T-helper 2 cell treated with Interferon-gamma antibody and Interleukin-4, amounts not matched to agents 5 μg/mL and 100 μg/mL, for 36 hours (primary cell): ENCODE measurements around the gene BOC.

ENCODE experiments used
- DNase-seq: peaks from one replicate; pipeline ENCODE4 v3.0.0; 2021; ENCODE audit warnings: low spot score
- H3K27ac Mint-ChIP-seq: one replicate; pipeline ENCODE4 v1.8.0; 2021; ENCODE audit warnings: mild to moderate bottlenecking, mixed read lengths
- H3K27me3 Mint-ChIP-seq: one replicate; pipeline ENCODE4 v1.8.0; 2021; ENCODE audit warnings: low read depth, mixed read lengths
- H3K36me3 Mint-ChIP-seq: one replicate; pipeline ENCODE4 v1.8.0; 2021; ENCODE audit warnings: low read depth, mixed read lengths
- H3K4me1 Mint-ChIP-seq: one replicate; pipeline ENCODE4 v1.8.0; 2021; ENCODE audit warnings: low read depth, mixed read lengths
- H3K4me3 Mint-ChIP-seq: one replicate; pipeline ENCODE4 v1.8.0; 2022; ENCODE audit warnings: mild to moderate bottlenecking, moderate library complexity, mixed read lengths
- H3K9me3 Mint-ChIP-seq: one replicate; pipeline ENCODE4 v1.8.0; 2021; ENCODE audit warnings: mixed read lengths

The BOC gene

GRCh38 chr3:113174304-113174703, 37.1 kb upstream of the BOC start:
- H3K4me1 Mint-ChIP-seq = no peaks in the 10 kb centered on the region
- H3K27me3 Mint-ChIP-seq = no peaks in the 10 kb centered on the region
- no peaks in the 10 kb centered on the region for H3K36me3 Mint-ChIP-seq
- DNase-seq = no peak
- H3K9me3 Mint-ChIP-seq = no peaks in the 10 kb centered on the region
- H3K4me3 Mint-ChIP-seq = no peak overlapping the region
- H3K27ac Mint-ChIP-seq = no peak overlapping the region

GRCh38 chr3:113174801-113175485, 36.4 kb upstream of the BOC start:
- H3K36me3 Mint-ChIP-seq = no peaks in the 10 kb centered on the region
- H3K4me3 Mint-ChIP-seq = no peak overlapping the region
- no peaks in the 10 kb centered on the region for H3K27me3 Mint-ChIP-seq
- no peaks in the 10 kb centered on the region for H3K4me1 Mint-ChIP-seq
- H3K9me3 Mint-ChIP-seq = no peaks in the 10 kb centered on the region
- DNase-seq = no peak
- no peak overlapping the region for H3K27ac Mint-ChIP-seq

- Mint-ChIP-seq H3K4me1 (no peaks in the 10 kb centered on the region), H3K27me3 (no peaks in the 10 kb centered on the region), H3K4me3 (no peak overlapping the region), H3K36me3 (no peaks in the 10 kb centered on the region), H3K9me3 (no peaks in the 10 kb centered on the region), H3K27ac (no peak overlapping the region)
- DNase-seq = no peak
These were observed 33.8 kb upstream of the BOC start for GRCh38 chr3:113177526-113177925.

GRCh38 chr3:113179235-113179824, 32.0 kb upstream of the BOC start:
- no peaks in the 10 kb centered on the region for H3K36me3 Mint-ChIP-seq
- H3K27ac Mint-ChIP-seq = no peak overlapping the region
- no peak for DNase-seq
- no peaks in the 10 kb centered on the region for H3K4me1 Mint-ChIP-seq
- H3K27me3 Mint-ChIP-seq = peaks cover 3% of the 10 kb centered on the region
- no peaks in the 10 kb centered on the region for H3K9me3 Mint-ChIP-seq
- no peak overlapping the region for H3K4me3 Mint-ChIP-seq

GRCh38 chr3:113183748-113184661, 27.4 kb upstream of the BOC start:
- peaks cover 9% of the 10 kb centered on the region for H3K9me3 Mint-ChIP-seq
- H3K4me1 Mint-ChIP-seq = no peaks in the 10 kb centered on the region
- H3K4me3 Mint-ChIP-seq = no peak overlapping the region
- H3K27me3 Mint-ChIP-seq = peaks cover 5% of the 10 kb centered on the region
- H3K27ac Mint-ChIP-seq = no peak overlapping the region
- no peaks in the 10 kb centered on the region for H3K36me3 Mint-ChIP-seq
- DNase-seq = no peak

GRCh38 chr3:113185194-113185835, 26.0 kb upstream of the BOC start:
- Mint-ChIP-seq H3K36me3 (no peaks in the 10 kb centered on the region), H3K4me1 (no peaks in the 10 kb centered on the region), H3K4me3 (no peak overlapping the region), H3K27ac (no peak overlapping the region), H3K9me3 (peaks cover 9% of the 10 kb centered on the region), H3K27me3 (peaks cover 5% of the 10 kb centered on the region)
- DNase-seq = no peak

- H3K27ac Mint-ChIP-seq = no peak overlapping the region
- no peaks in the 10 kb centered on the region for H3K36me3 Mint-ChIP-seq
- no peaks in the 10 kb centered on the region for H3K4me1 Mint-ChIP-seq
- H3K4me3 Mint-ChIP-seq = no peak overlapping the region
- peaks cover 9% of the 10 kb centered on the region for H3K9me3 Mint-ChIP-seq
- DNase-seq = no peak
- H3K27me3 Mint-ChIP-seq = peaks cover 5% of the 10 kb centered on the region
These were observed 24.8 kb upstream of the BOC start for GRCh38 chr3:113186566-113186965.

GRCh38 chr3:113193288-113193687, 18.1 kb upstream of the BOC start:
- no peak overlapping the region for H3K4me3 Mint-ChIP-seq
- H3K4me1 Mint-ChIP-seq = no peaks in the 10 kb centered on the region
- no peaks in the 10 kb centered on the region for H3K36me3 Mint-ChIP-seq
- H3K9me3 Mint-ChIP-seq = peaks cover 3% of the 10 kb centered on the region
- H3K27ac Mint-ChIP-seq = no peak overlapping the region
- DNase-seq = no peak
- H3K27me3 Mint-ChIP-seq = peaks cover 2% of the 10 kb centered on the region

GRCh38 chr3:113193719-113194118, 17.6 kb upstream of the BOC start:
- Mint-ChIP-seq H3K27ac (no peak overlapping the region), H3K4me3 (no peak overlapping the region), H3K4me1 (no peaks in the 10 kb centered on the region)

GRCh38 chr3:113194823-113195401, 16.4 kb upstream of the BOC start:
- no peaks in the 10 kb centered on the region for H3K9me3 Mint-ChIP-seq
- H3K36me3 Mint-ChIP-seq = no peaks in the 10 kb centered on the region
- no peak overlapping the region for H3K4me3 Mint-ChIP-seq
- DNase-seq = no peak
- no peaks in the 10 kb centered on the region for H3K4me1 Mint-ChIP-seq
- H3K27ac Mint-ChIP-seq = no peak overlapping the region
- H3K27me3 Mint-ChIP-seq = peaks cover 5% of the 10 kb centered on the region

More at GRCh38 chr3:113193719-113194118, 17.6 kb upstream of the BOC start:
- no peak for DNase-seq
- Mint-ChIP-seq H3K36me3 (no peaks in the 10 kb centered on the region), H3K9me3 (no peaks in the 10 kb centered on the region), H3K27me3 (peaks cover 2% of the 10 kb centered on the region)

- Mint-ChIP-seq H3K9me3 (no peaks in the 10 kb centered on the region), H3K27me3 (peaks cover 7% of the 10 kb centered on the region), H3K27ac (no peak overlapping the region), H3K4me1 (no peaks in the 10 kb centered on the region), H3K4me3 (no peak overlapping the region), H3K36me3 (no peaks in the 10 kb centered on the region)
- no peak for DNase-seq
These were observed 11.0 kb upstream of the BOC start for GRCh38 chr3:113200351-113200750.

- H3K4me1 Mint-ChIP-seq = no peaks in the 10 kb centered on the region
- H3K27me3 Mint-ChIP-seq = peaks cover 8% of the 10 kb centered on the region
- H3K36me3 Mint-ChIP-seq = no peaks in the 10 kb centered on the region
- no peak overlapping the region for H3K4me3 Mint-ChIP-seq
- no peak for DNase-seq
- no peak overlapping the region for H3K27ac Mint-ChIP-seq
- no peaks in the 10 kb centered on the region for H3K9me3 Mint-ChIP-seq
These were observed 10.4 kb upstream of the BOC start for GRCh38 chr3:113200946-113201345.

- H3K27me3 Mint-ChIP-seq = peaks cover 31% of the 10 kb centered on the region
- H3K4me3 Mint-ChIP-seq = no peak overlapping the region
- no peaks in the 10 kb centered on the region for H3K36me3 Mint-ChIP-seq
- no peak overlapping the region for H3K27ac Mint-ChIP-seq
- H3K4me1 Mint-ChIP-seq = no peaks in the 10 kb centered on the region
- no peaks in the 10 kb centered on the region for H3K9me3 Mint-ChIP-seq
- DNase-seq = no peak
These were observed 7.0 kb upstream of the BOC start for GRCh38 chr3:113204371-113204770.
